Gastroesophageal sphincter (tissue), 4 donors: ENCODE measurements around the gene GPR78. TPM values are rescaled to one million over a fixed set of nuclear protein-coding genes. Genes with fewer than 3 reads are reported as not detected.

Experiments
- ATAC-seq: fragments of 150-250 bp; one replicate; pipeline ENCODE4 v1.9.1; 2016; ENCODE audit warnings: mild to moderate bottlenecking, moderate library complexity
- H3K27ac ChIP-seq, 4 donors: fragments of 200-600 bp; sonication (generic) in 3 of 4; 1 replicate in 3 of 4; 2 replicates in 1 of 4; pipeline ENCODE4 v1.5.1; 2016 to 2019
- H3K27me3 ChIP-seq: fragments of 200-600 bp; sonication (generic); one replicate; pipeline ENCODE4 v1.5.1; 2019
- H3K36me3 ChIP-seq, 2 donors: fragments of 200-600 bp; sonication (generic); one replicate each; pipeline ENCODE4 v1.5.1; 2019; ENCODE audit warnings: control low read depth in 1 of 2
- H3K4me1 ChIP-seq, 3 donors: fragments of 200-600 bp; sonication (generic); 1 replicate in 2 of 3; 2 replicates in 1 of 3; pipeline ENCODE4 v1.5.1; 2016 to 2019; ENCODE audit warnings: control low read depth in 2 of 3
- H3K4me3 ChIP-seq, 2 donors: fragments of 200-600 bp; sonication (generic); one replicate each; pipeline ENCODE4 v1.5.1; 2019; ENCODE audit warnings: mild to moderate bottlenecking in 1 of 2, moderate library complexity in 1 of 2
- H3K9me3 ChIP-seq, 3 donors: fragments of 200-600 bp; sonication (generic); one replicate each; pipeline ENCODE4 v1.5.1; 2017 to 2019; ENCODE audit warnings: control low read depth in 2 of 3
- EP300 ChIP-seq: sonication (generic); formaldehyde crosslinking; IDR thresholded peaks from one replicate; pipeline ENCODE4 v1.6.1; 2017; ENCODE audit warnings: antibody characterized with exemption, mild to moderate bottlenecking
- POLR2A ChIP-seq, 2 donors: fragments of 450-650 bp; IDR thresholded peaks; one replicate each; pipeline ENCODE4 v1.6.1; 2017; ENCODE audit warnings: antibody characterized with exemption in 2 of 2, mild to moderate bottlenecking in 2 of 2, moderate library complexity in 1 of 2
- POLR2AphosphoS5 ChIP-seq: sonication (generic); formaldehyde crosslinking; IDR thresholded peaks from one replicate; pipeline ENCODE4 v1.6.1; 2017; ENCODE audit warnings: antibody characterized with exemption
- WGBS, 2 donors: methylation state at CpG; one replicate each; pipeline ENCODE4 v1.1.5; 2018; ENCODE audit warnings: low coverage in 1 of 2; 5-methylcytosine and 5-hydroxymethylcytosine counted together
- total RNA-seq, 4 donors: library from RNA; depleted of rRNA; stranded (reverse); fragments of >200 nt; gene quantifications; one replicate each; pipeline ENCODE4 v1.1.0, GENCODE V29; 2016
- TF ChIP-seq, protein P1 (sequence below), 4 experiments: fragments of 200-600 bp in 2 of 4; fragments of 450-650 bp in 2 of 4; sonication (generic) in 1 of 4; IDR thresholded peaks; one replicate each; pipeline ENCODE4 v1.5.1; 2017 to 2019; ENCODE audit warnings: antibody characterized with exemption in 4 of 4, mild to moderate bottlenecking in 2 of 4, moderate library complexity in 2 of 4

The GPR78 gene
- total RNA-seq, 4 donors from 2014 or later = not detected

DNA sequence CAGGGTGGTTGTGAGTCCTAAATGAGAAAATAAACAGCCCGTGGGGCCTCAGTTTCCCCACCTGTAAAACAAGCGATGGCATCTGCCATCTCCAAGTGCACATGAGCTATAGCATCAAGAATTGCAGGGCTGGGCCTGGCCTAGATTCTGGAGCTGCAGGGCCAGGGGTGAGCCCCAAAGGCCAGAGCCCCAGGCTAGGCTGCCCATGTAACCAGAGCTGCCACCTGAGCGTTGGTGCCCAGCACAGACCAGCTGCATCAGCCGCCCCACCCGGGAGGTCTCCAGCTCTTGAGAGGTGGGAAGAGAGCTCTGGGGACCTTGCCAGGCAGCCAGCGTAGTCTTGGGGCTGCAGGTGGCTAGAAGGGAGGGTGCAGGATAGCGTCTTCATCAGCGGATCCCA is 27.0 kb upstream of the GPR78 start:
- H3K36me3 ChIP-seq = no peaks in the 10 kb centered on the region
- H3K27ac ChIP-seq = no peak overlapping the region
- H3K4me1 ChIP-seq = no peaks in the 10 kb centered on the region
- H3K27me3 ChIP-seq = peaks cover 8% of the 10 kb centered on the region
- no peak overlapping the region for H3K4me3 ChIP-seq
- no peak for ATAC-seq
- TF ChIP-seq, protein P1, sequence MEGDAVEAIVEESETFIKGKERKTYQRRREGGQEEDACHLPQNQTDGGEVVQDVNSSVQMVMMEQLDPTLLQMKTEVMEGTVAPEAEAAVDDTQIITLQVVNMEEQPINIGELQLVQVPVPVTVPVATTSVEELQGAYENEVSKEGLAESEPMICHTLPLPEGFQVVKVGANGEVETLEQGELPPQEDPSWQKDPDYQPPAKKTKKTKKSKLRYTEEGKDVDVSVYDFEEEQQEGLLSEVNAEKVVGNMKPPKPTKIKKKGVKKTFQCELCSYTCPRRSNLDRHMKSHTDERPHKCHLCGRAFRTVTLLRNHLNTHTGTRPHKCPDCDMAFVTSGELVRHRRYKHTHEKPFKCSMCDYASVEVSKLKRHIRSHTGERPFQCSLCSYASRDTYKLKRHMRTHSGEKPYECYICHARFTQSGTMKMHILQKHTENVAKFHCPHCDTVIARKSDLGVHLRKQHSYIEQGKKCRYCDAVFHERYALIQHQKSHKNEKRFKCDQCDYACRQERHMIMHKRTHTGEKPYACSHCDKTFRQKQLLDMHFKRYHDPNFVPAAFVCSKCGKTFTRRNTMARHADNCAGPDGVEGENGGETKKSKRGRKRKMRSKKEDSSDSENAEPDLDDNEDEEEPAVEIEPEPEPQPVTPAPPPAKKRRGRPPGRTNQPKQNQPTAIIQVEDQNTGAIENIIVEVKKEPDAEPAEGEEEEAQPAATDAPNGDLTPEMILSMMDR (IDR thresholded peaks at IDR 0.05) = no peak
- TF ChIP-seq POLR2AphosphoS5 = no peak
- TF ChIP-seq EP300 = no peak
- no peak for TF ChIP-seq POLR2A (IDR thresholded peaks at IDR 0.05)
- 80% methylated on average over 2 of the region's 8 CpGs; no CpG with 5 or more reads in 1 of the 2 donors for WGBS, 2 donors
- H3K9me3 ChIP-seq = no peaks in the 10 kb centered on the region

DNA sequence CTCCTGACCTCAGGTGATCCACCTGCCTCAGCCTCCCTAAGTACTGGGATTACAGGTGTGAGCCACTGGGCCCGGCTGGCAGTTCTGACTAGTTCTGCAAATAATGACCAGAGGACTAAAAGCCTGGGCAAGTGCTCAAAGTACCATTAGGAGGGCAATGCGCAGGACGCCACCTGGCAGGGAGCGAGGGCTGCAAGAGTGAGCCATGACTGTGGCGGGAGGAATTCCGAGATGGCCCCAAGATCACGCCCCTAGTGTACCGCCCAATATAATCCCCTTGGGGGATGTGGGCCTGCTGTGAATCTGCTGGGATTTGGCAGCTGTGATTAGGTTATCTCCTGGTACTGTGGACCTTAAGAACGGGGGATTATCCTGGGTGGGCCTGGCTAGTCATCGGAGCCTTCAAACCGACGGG is 26.2 kb upstream of the GPR78 start:
- 60% methylated on average over 1 of the region's 12 CpGs; no CpG with 5 or more reads in 1 of the 2 donors for whole genome bisulfite sequencing, 2 donors
- Histone ChIP-seq H3K27ac (no peak overlapping the region), H3K4me3 (no peak overlapping the region), H3K4me1 (no peaks in the 10 kb centered on the region), H3K36me3 (no peaks in the 10 kb centered on the region), H3K9me3 (no peaks in the 10 kb centered on the region), H3K27me3 (peaks cover 15% of the 10 kb centered on the region)
- TF ChIP-seq EP300 (no peak), POLR2A (IDR thresholded peaks at IDR 0.05) (no peak), POLR2AphosphoS5 (no peak)
- TF ChIP-seq, protein P1 (IDR thresholded peaks at IDR 0.05) = no peak
- no peak for ATAC-seq

DNA sequence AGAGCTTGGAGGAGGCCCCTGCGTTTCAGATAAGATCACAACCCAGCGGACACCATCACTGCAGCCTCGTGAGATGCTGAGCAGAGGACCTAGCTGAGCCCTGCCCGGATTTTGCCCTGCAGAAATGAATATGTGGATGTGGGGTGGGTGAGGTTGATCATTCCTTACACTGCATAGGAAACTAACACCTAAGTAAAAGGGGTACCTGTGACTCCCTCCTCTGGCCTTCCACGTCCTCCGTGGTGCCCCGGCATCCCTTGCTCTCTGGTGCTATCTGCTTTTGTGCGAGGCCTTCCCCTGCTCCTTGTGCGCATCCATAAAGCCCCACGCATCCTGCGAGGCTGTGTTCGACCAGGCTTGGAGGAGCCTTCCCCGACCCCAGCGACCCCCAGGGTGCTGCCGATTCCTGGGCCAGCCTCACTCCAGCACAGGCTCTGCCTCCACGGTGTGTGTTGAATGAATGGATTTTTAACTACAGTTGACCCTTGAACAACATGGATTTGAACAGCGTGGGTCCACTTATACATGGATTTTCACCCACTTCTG is 25.6 kb upstream of the GPR78 start:
- H3K27ac ChIP-seq = no peak overlapping the region
- H3K4me3 ChIP-seq = no peak overlapping the region
- peaks cover 22% of the 10 kb centered on the region for H3K27me3 ChIP-seq
- no peaks in the 10 kb centered on the region for H3K4me1 ChIP-seq
- no peaks in the 10 kb centered on the region for H3K9me3 ChIP-seq
- no peak for ATAC-seq
- 86 to 90% methylated on average over 6 to 11 of the region's 17 CpGs for WGBS, 2 donors
- TF ChIP-seq, protein P1 (IDR thresholded peaks at IDR 0.05) = no peak
- no peak for TF ChIP-seq EP300
- no peak for TF ChIP-seq POLR2A (IDR thresholded peaks at IDR 0.05)
- TF ChIP-seq POLR2AphosphoS5 = no peak
- no peaks in the 10 kb centered on the region for H3K36me3 ChIP-seq

DNA sequence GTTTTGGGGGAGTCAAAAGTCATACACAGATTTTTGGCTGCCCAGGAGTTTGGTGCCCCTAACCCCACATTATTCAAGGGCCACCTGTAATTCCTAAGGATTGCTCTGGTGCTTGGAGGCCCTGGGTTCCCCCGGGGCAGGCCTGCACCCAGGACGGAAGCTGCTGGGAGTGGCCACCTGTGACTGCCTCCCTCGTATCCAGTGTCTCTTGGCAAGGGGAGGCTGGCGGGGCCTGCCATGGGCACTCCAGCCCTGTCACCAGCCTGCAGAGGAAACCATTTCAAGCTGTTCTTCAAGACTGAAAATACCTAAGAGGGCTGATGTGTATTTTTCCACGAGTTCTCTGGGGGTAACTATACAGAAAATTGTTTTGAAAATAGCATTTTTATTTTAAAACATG is 24.5 kb upstream of the GPR78 start:
- ATAC-seq = no peak
- no peaks in the 10 kb centered on the region for H3K36me3 ChIP-seq
- 83% methylated on average over 3 of the region's 5 CpGs; no CpG with 5 or more reads in 1 of the 2 donors for WGBS, 2 donors
- no peaks in the 10 kb centered on the region for H3K4me1 ChIP-seq
- no peak overlapping the region for H3K27ac ChIP-seq
- TF ChIP-seq EP300 (no peak), POLR2AphosphoS5 (no peak), POLR2A (IDR thresholded peaks at IDR 0.05) (no peak)
- TF ChIP-seq, protein P1 (IDR thresholded peaks at IDR 0.05) = no peak
- no peaks in the 10 kb centered on the region for H3K9me3 ChIP-seq
- peaks cover 33% of the 10 kb centered on the region for H3K27me3 ChIP-seq
- no peak overlapping the region for H3K4me3 ChIP-seq

DNA sequence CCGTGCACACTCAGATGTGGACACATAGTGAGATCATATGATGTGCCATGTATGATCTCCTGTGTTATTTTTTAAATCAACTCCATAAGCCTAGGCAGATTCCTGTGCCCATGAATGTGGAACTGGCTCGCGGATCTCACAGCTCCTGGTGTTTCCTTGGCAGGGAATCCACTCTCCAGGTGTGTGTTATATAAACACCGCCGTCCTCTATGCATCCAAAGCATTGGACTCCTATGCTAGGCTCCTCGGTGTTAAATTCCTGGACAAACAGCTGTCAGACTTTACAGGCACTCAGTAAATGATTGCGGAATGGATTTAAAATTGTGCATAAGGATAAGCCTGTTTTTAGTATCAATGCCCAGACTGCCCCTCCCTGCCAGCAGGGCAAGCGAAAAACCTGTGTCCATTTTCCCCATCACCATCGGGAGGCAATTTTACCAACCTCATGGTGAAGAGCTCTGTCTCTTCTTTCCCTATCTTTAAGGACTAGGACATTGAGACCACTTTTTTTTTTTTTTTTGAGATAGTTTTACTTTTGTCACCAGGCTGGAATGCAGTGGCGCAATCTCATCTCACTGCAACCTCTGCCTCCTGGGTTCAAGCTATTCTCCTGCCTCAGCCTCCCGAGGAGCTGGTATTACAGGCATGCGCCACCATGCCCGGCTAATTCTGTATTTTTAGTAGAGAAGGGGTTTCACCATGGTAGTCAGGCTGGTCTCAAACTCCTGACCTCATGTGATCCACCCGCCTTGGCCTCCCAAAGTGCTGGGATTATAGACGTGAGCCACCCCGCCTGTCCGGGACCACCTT is 23.6 kb upstream of the GPR78 start:
- 41 to 61% methylated on average over 10 to 16 of the region's 17 CpGs for WGBS, 2 donors
- TF ChIP-seq EP300 = no peak
- TF ChIP-seq POLR2A (IDR thresholded peaks at IDR 0.05) = no peak
- TF ChIP-seq, protein P1 (IDR thresholded peaks at IDR 0.05) = no peak
- no peak for TF ChIP-seq POLR2AphosphoS5
- H3K4me3 ChIP-seq = no peak overlapping the region

More for the DNA sequence above, 23.6 kb upstream of the GPR78 start:
- Histone ChIP-seq H3K4me1 (no peaks in the 10 kb centered on the region), H3K27ac (no peak overlapping the region), H3K9me3 (no peaks in the 10 kb centered on the region), H3K36me3 (no peaks in the 10 kb centered on the region), H3K27me3 (peaks cover 38% of the 10 kb centered on the region)
- ATAC-seq = no peak
